ENCODE data around the gene ING5.

ING5 gene

GRCh38 chr2:241666627-241667400 lies 35.0 kb upstream of the ING5 start:
- H3K27ac ChIP-seq = no peak overlapping the region
- no peak for TF ChIP-seq ZFX (IDR thresholded peaks at IDR 0.05; ENCODE audit: borderline replicate concordance)
- TF ChIP-seq, protein P1, sequence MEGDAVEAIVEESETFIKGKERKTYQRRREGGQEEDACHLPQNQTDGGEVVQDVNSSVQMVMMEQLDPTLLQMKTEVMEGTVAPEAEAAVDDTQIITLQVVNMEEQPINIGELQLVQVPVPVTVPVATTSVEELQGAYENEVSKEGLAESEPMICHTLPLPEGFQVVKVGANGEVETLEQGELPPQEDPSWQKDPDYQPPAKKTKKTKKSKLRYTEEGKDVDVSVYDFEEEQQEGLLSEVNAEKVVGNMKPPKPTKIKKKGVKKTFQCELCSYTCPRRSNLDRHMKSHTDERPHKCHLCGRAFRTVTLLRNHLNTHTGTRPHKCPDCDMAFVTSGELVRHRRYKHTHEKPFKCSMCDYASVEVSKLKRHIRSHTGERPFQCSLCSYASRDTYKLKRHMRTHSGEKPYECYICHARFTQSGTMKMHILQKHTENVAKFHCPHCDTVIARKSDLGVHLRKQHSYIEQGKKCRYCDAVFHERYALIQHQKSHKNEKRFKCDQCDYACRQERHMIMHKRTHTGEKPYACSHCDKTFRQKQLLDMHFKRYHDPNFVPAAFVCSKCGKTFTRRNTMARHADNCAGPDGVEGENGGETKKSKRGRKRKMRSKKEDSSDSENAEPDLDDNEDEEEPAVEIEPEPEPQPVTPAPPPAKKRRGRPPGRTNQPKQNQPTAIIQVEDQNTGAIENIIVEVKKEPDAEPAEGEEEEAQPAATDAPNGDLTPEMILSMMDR (IDR thresholded peaks at IDR 0.05) = no peak

- H3K27ac ChIP-seq = no peak overlapping the region
- no peak for TF ChIP-seq ZFX (IDR thresholded peaks at IDR 0.05; ENCODE audit: borderline replicate concordance)
- TF ChIP-seq, protein P1 (IDR thresholded peaks at IDR 0.05) = no peak
These were observed 33.5 kb upstream of the ING5 start for GRCh38 chr2:241668354-241668753.

DNA sequence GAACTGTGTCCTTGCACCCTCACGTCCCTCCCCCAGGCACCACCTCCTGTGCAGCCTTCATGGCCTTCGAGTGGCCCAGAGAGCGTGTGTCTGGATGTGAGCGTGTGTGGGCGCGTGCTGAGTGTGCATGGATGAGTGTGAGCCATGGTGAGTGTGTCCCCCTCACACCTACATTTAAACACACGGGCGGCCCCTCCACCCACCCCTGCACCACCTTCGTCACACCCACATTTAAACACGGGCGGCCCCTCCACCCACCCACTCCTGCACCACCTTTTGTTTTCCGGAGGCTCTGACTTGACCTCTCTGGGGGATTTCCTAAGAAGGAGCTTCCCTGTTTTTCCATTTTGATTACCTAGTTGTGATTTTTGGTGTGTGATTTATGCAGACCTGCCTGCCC lies 33.0 kb upstream of the ING5 start:
- TF ChIP-seq, protein P1 (IDR thresholded peaks at IDR 0.05) = no peak
- H3K27ac ChIP-seq = no peak overlapping the region

DNA sequence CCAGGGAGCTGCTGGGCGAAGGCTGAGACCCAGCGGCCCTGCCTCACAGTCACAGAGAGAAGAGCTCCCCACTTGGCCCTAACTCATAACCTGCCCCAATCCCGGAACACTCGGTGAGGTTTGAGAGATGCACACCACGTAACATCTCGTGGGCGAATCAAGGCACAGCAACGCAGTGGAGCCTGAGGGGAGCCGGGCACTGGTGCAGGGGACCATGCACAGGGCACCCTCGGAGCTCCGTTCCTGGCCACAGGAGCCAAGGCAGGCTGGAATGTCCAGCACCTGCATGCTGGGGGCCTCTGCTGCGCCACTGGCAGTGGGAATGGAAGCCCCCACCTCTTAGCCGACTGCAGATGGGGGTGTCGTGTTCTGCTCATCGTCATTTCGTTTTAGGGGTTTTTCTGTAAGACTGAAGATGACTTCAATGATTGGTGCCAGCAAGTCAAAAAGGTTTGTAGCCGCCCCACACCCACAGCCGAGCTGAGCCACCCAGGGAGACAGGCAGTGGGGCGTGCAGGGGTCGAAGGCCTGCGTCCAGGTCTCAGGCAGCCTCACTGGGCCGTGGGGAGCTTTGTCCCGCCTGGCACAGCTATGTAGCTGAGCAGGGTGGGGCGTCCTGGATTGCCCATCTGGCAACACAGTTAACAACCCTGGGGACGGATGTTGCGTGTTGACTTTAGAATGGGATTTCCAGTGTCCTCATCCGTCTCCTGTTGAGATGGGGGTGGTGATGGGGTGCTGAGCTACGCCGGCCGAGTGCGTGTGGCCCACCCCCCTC lies 31.3 kb upstream of the ING5 start:
- H3K27ac ChIP-seq = no peak overlapping the region
- no peak for TF ChIP-seq ZFX (IDR thresholded peaks at IDR 0.05; ENCODE audit: borderline replicate concordance)
- TF ChIP-seq, protein P1 (IDR thresholded peaks at IDR 0.05) = no peak

DNA sequence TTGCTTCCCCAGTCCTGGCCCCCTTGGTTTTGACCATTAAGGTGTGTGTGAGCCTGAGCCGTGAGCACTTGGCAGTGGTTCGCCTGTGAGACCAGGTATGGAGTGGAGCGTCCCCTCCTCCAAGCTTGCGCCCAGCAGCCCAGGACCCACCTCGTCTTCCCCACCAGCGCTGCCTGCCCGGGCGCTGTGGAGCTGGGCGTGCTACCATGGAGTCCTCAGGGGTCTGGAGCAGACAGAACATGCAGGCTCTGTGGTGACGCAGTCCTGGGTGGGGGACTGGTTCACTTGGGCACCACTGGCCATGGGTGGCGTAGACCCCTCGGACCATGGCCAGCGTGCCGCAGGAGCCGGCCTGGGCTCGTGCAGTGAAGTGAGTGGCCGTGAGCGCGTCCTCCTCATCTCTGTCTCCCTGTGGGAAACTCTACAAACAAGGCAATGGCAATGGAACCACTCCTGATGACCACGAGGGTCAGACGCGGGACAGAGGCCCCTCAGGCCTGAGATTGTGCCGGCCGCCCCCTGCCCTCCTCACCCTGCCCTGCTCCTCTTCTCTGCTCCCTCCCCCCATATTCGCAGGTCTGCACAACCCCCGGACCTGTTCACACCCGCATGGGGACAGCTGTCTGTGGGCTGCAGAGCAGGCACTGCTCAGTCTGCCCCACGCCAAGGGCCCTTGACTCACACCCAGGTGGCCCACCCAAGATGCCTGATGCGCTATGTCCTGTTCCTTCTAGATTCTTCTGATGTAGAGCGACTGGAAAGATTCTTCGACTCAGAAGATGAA lies 30.2 kb upstream of the ING5 start:
- H3K27ac ChIP-seq = no peak overlapping the region
- TF ChIP-seq ZFX (IDR thresholded peaks at IDR 0.05; ENCODE audit: borderline replicate concordance) = no peak
- TF ChIP-seq, protein P1 (IDR thresholded peaks at IDR 0.05) = no peak

- no peak overlapping the region for H3K27ac ChIP-seq
- no peak for TF ChIP-seq ZFX (IDR thresholded peaks at IDR 0.05; ENCODE audit: borderline replicate concordance)
- TF ChIP-seq, protein P1 (IDR thresholded peaks at IDR 0.05) = no peak
These were observed 29.3 kb upstream of the ING5 start for GRCh38 chr2:241672243-241673188.
